RWPE2 (cell line): ENCODE data around the gene PSMA8.
"Not testable (repeated sequence)": the region's sequence is repeated elsewhere in the genome, so short reads cannot be mapped to it uniquely, and the experiment has no call there.

Experiments
- ATAC-seq: fragments of 200-7000 bp; cut with Tn5 transposase; 3 replicates; pipeline ENCODE4 v1.9.1; 2021; ENCODE audit warnings: low read depth
- DNase-seq: peaks from one replicate; pipeline ENCODE4 v3.0.0-alpha.2; 2020; ENCODE audit warnings: low spot score
- H3K27ac ChIP-seq: fragments of 450-650 bp; 2 replicates; pipeline ENCODE4 v1.5.1; 2017; ENCODE audit warnings: mild to moderate bottlenecking; ENCODE audit not compliant: poor library complexity, severe bottlenecking
- H3K27me3 ChIP-seq: fragments of 250-450 bp; sonication (Bioruptor Pico); 2 replicates; pipeline ENCODE4 v1.5.1; 2021; ENCODE audit warnings: mild to moderate bottlenecking, moderate library complexity; ENCODE audit not compliant: insufficient read depth, poor library complexity, severe bottlenecking
- H3K36me3 ChIP-seq: fragments of 250-450 bp; sonication (Bioruptor Pico); 2 replicates; pipeline ENCODE4 v1.5.1; 2020; ENCODE audit warnings: low read depth, mild to moderate bottlenecking, moderate library complexity
- H3K4me1 ChIP-seq: fragments of 250-450 bp; sonication (Bioruptor Pico); 2 replicates; pipeline ENCODE4 v1.5.1; 2021; ENCODE audit warnings: mild to moderate bottlenecking, moderate library complexity; ENCODE audit not compliant: insufficient read depth, poor library complexity, severe bottlenecking
- H3K4me3 ChIP-seq: fragments of 250-450 bp; sonication (Bioruptor Pico); 2 replicates; pipeline ENCODE4 v1.5.1; 2021; ENCODE audit warnings: mild to moderate bottlenecking, moderate library complexity; ENCODE audit not compliant: severe bottlenecking
- H3K9me3 ChIP-seq: fragments of 250-450 bp; sonication (Bioruptor Pico); 2 replicates; pipeline ENCODE4 v1.5.1; 2021; ENCODE audit warnings: mild to moderate bottlenecking, moderate library complexity; ENCODE audit not compliant: severe bottlenecking
- TF ChIP-seq, protein P1 (sequence below): fragments of 450-650 bp; IDR thresholded peaks from one replicate; pipeline ENCODE4 v1.5.1; 2017; ENCODE audit warnings: mild to moderate bottlenecking, moderate library complexity; ENCODE audit not compliant: poor library complexity, severe bottlenecking

PSMA8 gene

GRCh38 chr18:26104035-26104434 is 29.6 kb upstream of the PSMA8 start:
- H3K9me3 ChIP-seq: no peaks in the 10 kb centered on the region
- ATAC-seq: no peak
- no peaks in the 10 kb centered on the region for H3K36me3 ChIP-seq
- H3K4me3 ChIP-seq: no peak overlapping the region
- no peaks in the 10 kb centered on the region for H3K4me1 ChIP-seq
- no peak overlapping the region for H3K27ac ChIP-seq
- no peaks in the 10 kb centered on the region for H3K27me3 ChIP-seq
- no peak for DNase-seq
- TF ChIP-seq, protein P1, sequence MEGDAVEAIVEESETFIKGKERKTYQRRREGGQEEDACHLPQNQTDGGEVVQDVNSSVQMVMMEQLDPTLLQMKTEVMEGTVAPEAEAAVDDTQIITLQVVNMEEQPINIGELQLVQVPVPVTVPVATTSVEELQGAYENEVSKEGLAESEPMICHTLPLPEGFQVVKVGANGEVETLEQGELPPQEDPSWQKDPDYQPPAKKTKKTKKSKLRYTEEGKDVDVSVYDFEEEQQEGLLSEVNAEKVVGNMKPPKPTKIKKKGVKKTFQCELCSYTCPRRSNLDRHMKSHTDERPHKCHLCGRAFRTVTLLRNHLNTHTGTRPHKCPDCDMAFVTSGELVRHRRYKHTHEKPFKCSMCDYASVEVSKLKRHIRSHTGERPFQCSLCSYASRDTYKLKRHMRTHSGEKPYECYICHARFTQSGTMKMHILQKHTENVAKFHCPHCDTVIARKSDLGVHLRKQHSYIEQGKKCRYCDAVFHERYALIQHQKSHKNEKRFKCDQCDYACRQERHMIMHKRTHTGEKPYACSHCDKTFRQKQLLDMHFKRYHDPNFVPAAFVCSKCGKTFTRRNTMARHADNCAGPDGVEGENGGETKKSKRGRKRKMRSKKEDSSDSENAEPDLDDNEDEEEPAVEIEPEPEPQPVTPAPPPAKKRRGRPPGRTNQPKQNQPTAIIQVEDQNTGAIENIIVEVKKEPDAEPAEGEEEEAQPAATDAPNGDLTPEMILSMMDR: no peak

DNA sequence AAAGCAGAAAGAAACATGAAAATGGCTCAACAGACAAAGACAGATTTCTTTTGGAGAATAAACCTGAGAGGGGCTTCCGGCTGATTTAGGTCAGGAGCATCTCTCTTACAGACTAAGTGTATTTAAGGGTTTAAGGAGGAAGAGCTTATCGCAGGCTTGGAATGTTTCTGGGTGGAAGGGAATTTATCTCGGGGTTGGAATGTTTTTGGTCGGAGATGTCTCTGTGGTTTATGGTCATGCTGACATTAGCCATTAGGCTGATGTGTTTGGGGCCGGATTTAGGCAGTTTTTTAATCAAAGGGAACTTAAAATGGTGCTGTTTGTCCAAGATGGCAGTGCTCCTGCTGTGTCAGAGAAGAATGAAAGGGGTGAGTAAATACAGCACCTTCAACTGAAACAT is 14.4 kb upstream of the PSMA8 start:
- Histone ChIP-seq H3K4me1 (no peaks in the 10 kb centered on the region), H3K27ac (no peak overlapping the region), H3K27me3 (no peaks in the 10 kb centered on the region), H3K36me3 (no peaks in the 10 kb centered on the region), H3K4me3 (no peak overlapping the region), H3K9me3 (no peaks in the 10 kb centered on the region)
- ATAC-seq: no peak
- no peak for DNase-seq
- TF ChIP-seq, protein P1: no peak

- ATAC-seq (no peak), DNase-seq (no peak)
- TF ChIP-seq, protein P1: no peak
- Histone ChIP-seq H3K27ac (no peak overlapping the region), H3K4me1 (no peaks in the 10 kb centered on the region), H3K9me3 (no peaks in the 10 kb centered on the region), H3K27me3 (no peaks in the 10 kb centered on the region), H3K36me3 (no peaks in the 10 kb centered on the region), H3K4me3 (no peak overlapping the region)
Observed at GRCh38 chr18:26121476-26121875, 12.2 kb upstream of the PSMA8 start.

DNA sequence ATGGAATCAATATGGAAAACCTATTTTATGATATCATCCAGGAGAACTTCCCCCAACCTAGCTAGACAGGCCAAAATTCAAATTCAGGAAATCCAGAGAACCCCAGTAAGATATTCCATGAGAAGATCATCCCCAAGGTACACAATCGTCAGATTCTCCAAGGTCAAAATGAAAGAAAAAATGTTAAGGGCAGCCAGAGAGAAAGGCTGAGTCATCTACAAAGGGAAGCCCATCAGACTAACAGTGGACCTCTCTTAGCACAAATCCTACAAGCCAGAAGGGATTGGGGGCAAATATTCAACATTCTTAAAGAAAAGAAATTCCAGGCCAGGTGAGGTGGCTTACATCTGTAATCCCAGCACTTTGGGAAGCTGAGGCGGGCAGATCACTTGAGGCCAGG is 11.7 kb upstream of the PSMA8 start:
- not testable (repeated sequence) for ATAC-seq, H3K27ac ChIP-seq

GRCh38 chr18:26127786-26128185 is 5.9 kb upstream of the PSMA8 start:
- TF ChIP-seq, protein P1: no peak
- no peak overlapping the region for H3K27ac ChIP-seq
- H3K27me3 ChIP-seq: no peaks in the 10 kb centered on the region
- DNase-seq (no peak), ATAC-seq (no peak)
- no peak overlapping the region for H3K4me3 ChIP-seq
- H3K9me3 ChIP-seq: no peaks in the 10 kb centered on the region
- H3K36me3 ChIP-seq: no peaks in the 10 kb centered on the region
- H3K4me1 ChIP-seq: no peaks in the 10 kb centered on the region

More for the DNA sequence above, 11.7 kb upstream of the PSMA8 start:
- H3K27me3 ChIP-seq, H3K9me3 ChIP-seq, H3K4me1 ChIP-seq, DNase-seq, H3K36me3 ChIP-seq, H3K4me3 ChIP-seq: not testable (repeated sequence)

GRCh38 chr18:26128192-26128591 is 5.5 kb upstream of the PSMA8 start:
- not testable (repeated sequence) for ATAC-seq, H3K27me3 ChIP-seq

More at GRCh38 chr18:26128192-26128591, 5.5 kb upstream of the PSMA8 start:
- not testable (repeated sequence) for H3K36me3 ChIP-seq, DNase-seq, H3K27ac ChIP-seq, H3K9me3 ChIP-seq, H3K4me1 ChIP-seq, H3K4me3 ChIP-seq
